CD4-positive, alpha-beta memory T cell (primary cell): ENCODE measurements around the gene BIN2. TPM values are rescaled to one million over a fixed set of nuclear protein-coding genes. Genes with fewer than 3 reads are reported as not detected.

Source experiments
- CTCF ChIA-PET: fragments of 350-600 bp; sonication (Branson Sonifier 250); formaldehyde crosslinking; loops from one replicate; lab custom pipeline; 2021; ENCODE audit warnings: inconsistent platforms; ENCODE audit not compliant: partially characterized antibody; lab: Charles Lee
- POLR2A ChIA-PET: fragments of 350-600 bp; sonication (Branson Sonifier 250); formaldehyde crosslinking; loops from one replicate; lab custom pipeline; 2021; ENCODE audit not compliant: partially characterized antibody; lab: Charles Lee
- DNase-seq, 5 donors: peaks; one replicate each; pipeline versions ENCODE4 v3.0.0 to v3.0.0-alpha.2; 2020 to 2022; ENCODE audit warnings: mixed read lengths in 1 of 5
- H3K27ac ChIP-seq: one replicate; pipeline ENCODE4 v1.7.0; 2013; ENCODE audit warnings: low read depth, low read length
- H3K27me3 ChIP-seq: 2 replicates; pipeline ENCODE4 v1.7.0; 2013; ENCODE audit warnings: mild to moderate bottlenecking, low read length, moderate library complexity; ENCODE audit not compliant: insufficient read depth
- H3K36me3 ChIP-seq: 2 replicates; pipeline ENCODE4 v1.7.0; 2013; ENCODE audit warnings: mild to moderate bottlenecking, low read length, moderate library complexity; ENCODE audit not compliant: insufficient read depth
- H3K4me1 ChIP-seq: 2 replicates; pipeline ENCODE4 v1.7.0; 2013; ENCODE audit warnings: mild to moderate bottlenecking, low read length, moderate library complexity; ENCODE audit not compliant: insufficient read depth
- H3K4me3 ChIP-seq, 2 donors: one replicate each; pipeline ENCODE4 v1.7.0; 2013; ENCODE audit warnings: low read length in 2 of 2, mild to moderate bottlenecking in 1 of 2
- H3K9me3 ChIP-seq, 2 donors: one replicate each; pipeline ENCODE4 v1.7.0; 2013; ENCODE audit warnings: low read length in 2 of 2, control low read depth in 1 of 2; ENCODE audit not compliant: control insufficient read depth in 1 of 2
- H3K27ac Mint-ChIP-seq, 7 donors: one replicate each; pipeline ENCODE4 v1.8.0; 2020 to 2021; ENCODE audit warnings: mixed read lengths in 7 of 7, mild to moderate bottlenecking in 6 of 7, inconsistent platforms in 3 of 7, moderate library complexity in 3 of 7
- H3K27me3 Mint-ChIP-seq, 2 donors: one replicate each; pipeline ENCODE4 v1.8.0; 2020 to 2021; ENCODE audit warnings: mixed read lengths in 2 of 2
- H3K36me3 Mint-ChIP-seq, 2 donors: one replicate each; pipeline ENCODE4 v1.8.0; 2020 to 2021; ENCODE audit warnings: mixed read lengths in 2 of 2, inconsistent platforms in 1 of 2, mild to moderate bottlenecking in 1 of 2
- H3K4me1 Mint-ChIP-seq, 4 donors: one replicate each; pipeline ENCODE4 v1.8.0; 2020 to 2021; ENCODE audit warnings: mixed read lengths in 4 of 4, mild to moderate bottlenecking in 1 of 4
- H3K4me3 Mint-ChIP-seq, 8 donors: one replicate each; pipeline ENCODE4 v1.8.0; 2020 to 2021; ENCODE audit warnings: mixed read lengths in 8 of 8, mild to moderate bottlenecking in 7 of 8, moderate library complexity in 6 of 8, inconsistent platforms in 3 of 8
- H3K9me3 Mint-ChIP-seq, 8 donors: one replicate each; pipeline ENCODE4 v1.8.0; 2020 to 2021; ENCODE audit warnings: mixed read lengths in 8 of 8, mild to moderate bottlenecking in 5 of 8, inconsistent platforms in 3 of 8, moderate library complexity in 1 of 8
- intact Hi-C: fragments of 100-400 bp; cut with micrococcal nuclease; formaldehyde crosslinking; loops from one replicate; pipeline ENCODE4 v1.15.1; 2023
- polyA plus RNA-seq, 2 donors: library from polyadenylated mRNA; unstranded; fragments of 300-500 nt; fragmentation: Illumina TruSeq; gene quantifications; one replicate each; pipeline ENCODE4 v1.2.3, GENCODE V29; 2021
- total RNA-seq, 2 experiments: library from RNA; stranded (reverse); gene quantifications; one replicate each; pipeline ENCODE4 v1.2.3, GENCODE V29; 2021

BIN2 gene
- total and polyA plus RNA-seq, 4 experiments from 2014 or later = 183 to 309 (median 218) TPM

DNA sequence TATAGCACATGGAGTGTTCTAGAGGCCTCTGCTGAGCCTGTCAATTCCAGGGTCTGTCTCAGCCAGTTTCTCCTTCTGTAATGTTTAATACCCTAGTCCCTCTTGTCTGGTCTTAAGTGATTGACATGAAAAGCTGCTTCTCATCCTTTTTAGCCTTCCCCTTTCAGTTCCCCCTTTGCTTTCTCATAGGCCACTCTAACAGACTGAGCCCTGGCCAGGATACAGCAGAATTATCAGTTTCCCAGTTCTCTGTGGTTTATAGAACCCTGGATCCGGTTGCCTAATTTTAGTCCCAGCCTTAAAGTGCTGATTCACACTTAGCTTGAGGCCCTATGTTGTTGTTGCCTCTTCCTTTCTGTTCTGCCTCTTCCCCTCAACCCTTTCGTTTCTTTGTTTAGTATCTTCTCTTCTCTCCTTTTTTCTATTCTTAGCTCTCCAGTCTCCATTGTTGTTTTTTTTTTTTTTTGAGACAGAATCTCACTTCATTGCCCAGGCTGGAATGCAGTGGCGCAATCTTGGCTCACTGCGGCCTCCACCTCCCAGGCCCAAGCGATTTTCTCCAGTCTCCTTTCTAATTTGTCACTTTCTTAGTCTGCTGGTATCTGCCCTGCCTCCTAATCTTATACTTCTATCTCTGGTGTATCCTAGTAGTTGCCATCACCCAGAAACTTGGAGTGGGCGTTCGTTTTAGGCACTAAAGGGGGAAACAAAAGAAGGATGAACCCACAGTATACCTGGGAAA, 2.9 kb upstream of the BIN2 start:
- Mint-ChIP-seq H3K36me3 (peaks cover 16 to 20% of the 10 kb centered on the region in 2 donors), H3K4me1 (peaks cover 52 to 91% (median 72%) of the 10 kb centered on the region in 4 donors), H3K27me3 (no peaks in the 10 kb centered on the region), H3K4me3 (peak overlapping the region in 7 of 8 donors; percentile 40 to 74 (median 64)), H3K9me3 (no peaks in the 10 kb centered on the region), H3K27ac (peak overlapping the region; percentile 77 to 98 (median 94))
- no peak overlapping the region for H3K4me3 ChIP-seq
- DNase-seq = no peak
- no peaks in the 10 kb centered on the region for H3K27me3 ChIP-seq
- no peaks in the 10 kb centered on the region for H3K36me3 ChIP-seq
- no peaks in the 10 kb centered on the region for H3K9me3 ChIP-seq
- peaks cover 66% of the 10 kb centered on the region for H3K4me1 ChIP-seq
- peak overlapping the region; percentile 27 for H3K27ac ChIP-seq
- ChIA-PET CTCF (interaction anchor here (0.9 to 16.9 kb wide), 5 partner anchors 8 to 56 kb away, joined by 3 to 191 read pairs (median 5); partner anchors contain the start of gene SMAGP), POLR2A (interaction anchor here (0.6 to 5.8 kb wide), 10 partner anchors 9 to 277 kb away, joined by 3 to 31 read pairs (median 4); partner anchors contain the start of genes DAZAP2 and SMAGP)
- intact Hi-C loops = loop anchor here (10.0 kb wide), 1 partner anchor 562 kb away; the partner anchor contains the start of gene ATF1

- Mint-ChIP-seq H3K27me3 (no peaks in the 10 kb centered on the region), H3K9me3 (no peaks in the 10 kb centered on the region), H3K4me1 (peaks cover 59 to 98% (median 77%) of the 10 kb centered on the region in 4 donors), H3K4me3 (peak overlapping the region; percentile 62 to 99 (median 83)), H3K36me3 (peaks cover 33% of the 10 kb centered on the region in 2 donors), H3K27ac (peak overlapping the region; percentile 86 to 98 (median 95))
- H3K4me3 ChIP-seq = no peak overlapping the region
- H3K4me1 ChIP-seq = peaks cover 79% of the 10 kb centered on the region
- H3K36me3 ChIP-seq = no peaks in the 10 kb centered on the region
- no peaks in the 10 kb centered on the region for H3K9me3 ChIP-seq
- H3K27ac ChIP-seq = peak overlapping the region; percentile 12
- intact Hi-C loops = loop anchor here (5.0 to 10.0 kb wide), 3 partner anchors 43 to 560 kb away; partner anchors contain the start of genes ATF1 and LETMD1
- no peak for DNase-seq
- POLR2A ChIA-PET = interaction anchor here (0.6 to 3.1 kb wide), 6 partner anchors 8 to 495 kb away, joined by 3 to 34 read pairs (median 6); no protein-coding TSS in a partner anchor
- CTCF ChIA-PET = interaction anchor here (1.0 to 16.9 kb wide), 2 partner anchors 12 to 16 kb away, joined by 3 to 191 read pairs; no protein-coding TSS in a partner anchor
- no peaks in the 10 kb centered on the region for H3K27me3 ChIP-seq
These were observed 979 bp upstream of the BIN2 start for GRCh38 chr12:51324953-51325352.

DNA sequence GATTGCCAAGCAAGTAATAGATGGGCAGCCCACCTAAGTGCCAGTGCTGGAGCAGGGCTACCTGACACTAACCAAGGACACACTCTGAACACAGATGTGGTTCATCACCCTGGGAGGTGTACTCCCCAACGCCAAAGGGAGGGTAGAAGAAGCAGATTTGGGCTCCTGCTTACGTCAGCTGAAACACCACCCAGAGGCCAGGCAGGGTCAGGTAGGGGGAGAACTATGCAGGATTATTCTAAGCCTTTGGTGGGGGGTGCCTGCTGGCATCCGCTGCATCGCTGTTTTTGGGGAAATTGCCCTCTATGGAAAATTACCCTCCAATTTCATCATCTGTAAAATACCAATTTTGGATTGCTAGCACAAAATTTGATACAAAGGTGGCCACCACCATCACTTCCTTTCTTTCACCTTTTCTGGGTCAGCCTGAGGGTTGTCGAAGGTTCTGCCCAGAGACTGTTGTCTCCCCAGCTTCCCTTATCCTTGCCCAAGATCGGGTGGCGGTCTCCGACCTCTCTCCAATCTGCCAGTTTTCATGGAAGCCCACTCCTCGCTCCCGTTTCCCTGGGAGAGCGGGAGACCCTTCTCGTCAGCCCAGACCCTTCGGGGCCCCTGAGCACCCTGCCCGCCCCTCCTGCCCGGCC, 535 bp downstream of the BIN2 start:
- H3K36me3 Mint-ChIP-seq = peaks cover 39 to 40% of the 10 kb centered on the region in 2 donors
- H3K4me3 Mint-ChIP-seq = peak overlapping the region; percentile 82 to 99 (median 96)
- ChIA-PET CTCF (interaction anchor here (0.9 to 16.9 kb wide), 5 partner anchors 15 to 105 kb away, joined by 3 to 191 read pairs (median 4); partner anchors contain the start of gene POU6F1), POLR2A (interaction anchor here (0.6 to 7.3 kb wide), 20 partner anchors 9 to 1298 kb away, joined by 3 to 85 read pairs (median 8); partner anchors contain the start of genes DAZAP2, GALNT6, LETMD1 and POU6F1)
- H3K9me3 Mint-ChIP-seq = no peaks in the 10 kb centered on the region
- H3K4me1 ChIP-seq = peaks cover 79% of the 10 kb centered on the region
- H3K36me3 ChIP-seq = no peaks in the 10 kb centered on the region
- peak overlapping the region; percentile 96 to 99 (median 98) for H3K27ac Mint-ChIP-seq
- peak overlapping the region; percentile 61 to 75 for H3K4me3 ChIP-seq
- intact Hi-C loops = loop anchor here (2.0 to 10.0 kb wide), 4 partner anchors 23 to 559 kb away; partner anchors contain the start of genes ATF1 and LETMD1
- peak; percentile 62 to 86 (median 74) for DNase-seq
- H3K27ac ChIP-seq = peak overlapping the region; percentile 94
- no peaks in the 10 kb centered on the region for H3K27me3 Mint-ChIP-seq
- no peaks in the 10 kb centered on the region for H3K9me3 ChIP-seq
- H3K4me1 Mint-ChIP-seq = peaks cover 60 to 98% (median 78%) of the 10 kb centered on the region in 4 donors
- H3K27me3 ChIP-seq = no peaks in the 10 kb centered on the region

DNA sequence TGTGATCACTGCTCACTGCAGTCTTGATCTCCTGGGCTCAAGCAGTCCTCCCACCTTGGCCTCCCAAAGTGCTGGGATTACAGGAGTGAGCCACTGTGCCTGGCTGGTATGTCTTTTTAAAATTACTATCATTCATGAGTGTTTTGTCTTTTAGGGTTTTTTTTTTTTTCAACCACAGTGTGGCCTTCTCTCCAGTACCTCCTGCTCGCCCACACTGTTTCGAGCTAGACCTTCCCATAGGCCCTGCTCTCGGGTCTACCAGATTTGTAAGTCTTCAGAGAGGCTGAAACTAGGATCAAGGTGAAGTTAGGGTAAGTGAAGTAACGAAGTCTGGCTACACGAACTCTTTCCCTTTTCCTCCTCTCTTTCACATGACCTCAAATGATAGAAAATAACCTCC, 1.5 kb downstream of the BIN2 start:
- no peaks in the 10 kb centered on the region for H3K9me3 Mint-ChIP-seq
- peaks cover 43 to 44% of the 10 kb centered on the region in 2 donors for H3K36me3 Mint-ChIP-seq
- H3K4me3 Mint-ChIP-seq = peak overlapping the region; percentile 82 to 99 (median 96)
- H3K4me1 Mint-ChIP-seq = peaks cover 58 to 96% (median 76%) of the 10 kb centered on the region in 4 donors
- no peaks in the 10 kb centered on the region for H3K27me3 ChIP-seq
- no peaks in the 10 kb centered on the region for H3K36me3 ChIP-seq
- peak overlapping the region; percentile 96 to 99 (median 98) for H3K27ac Mint-ChIP-seq
- ChIA-PET CTCF (interaction anchor here (1.0 to 16.9 kb wide), 5 partner anchors 10 to 53 kb away, joined by 3 to 191 read pairs (median 4); no protein-coding TSS in a partner anchor), POLR2A (interaction anchor here (0.6 to 7.3 kb wide), 14 partner anchors 8 to 1297 kb away, joined by 3 to 85 read pairs (median 11); partner anchors contain the start of genes DAZAP2, LETMD1, POU6F1 and RACGAP1)
- H3K9me3 ChIP-seq = no peaks in the 10 kb centered on the region
- H3K4me1 ChIP-seq = peaks cover 78% of the 10 kb centered on the region
- no peak for DNase-seq
- no peaks in the 10 kb centered on the region for H3K27me3 Mint-ChIP-seq
- H3K4me3 ChIP-seq = peak overlapping the region; percentile 61 to 75
- intact Hi-C loops = loop anchor here (2.0 to 10.0 kb wide), 4 partner anchors 22 to 558 kb away; partner anchors contain the start of genes ATF1 and LETMD1
- peak overlapping the region; percentile 94 for H3K27ac ChIP-seq

GRCh38 chr12:51321882-51322281, 2.1 kb downstream of the BIN2 start:
- Mint-ChIP-seq H3K4me1 (peaks cover 55 to 93% (median 74%) of the 10 kb centered on the region in 4 donors), H3K27me3 (no peaks in the 10 kb centered on the region), H3K36me3 (peaks cover 47 to 48% of the 10 kb centered on the region in 2 donors), H3K27ac (peak overlapping the region; percentile 95 to 98 (median 98)), H3K4me3 (peak overlapping the region; percentile 82 to 99 (median 96)), H3K9me3 (no peaks in the 10 kb centered on the region)
- no peak for DNase-seq
- intact Hi-C loops = loop anchor here (2.0 to 10.0 kb wide), 4 partner anchors 21 to 557 kb away; partner anchors contain the start of genes ATF1 and LETMD1
- H3K36me3 ChIP-seq = no peaks in the 10 kb centered on the region
- POLR2A ChIA-PET = interaction anchor here (0.8 to 7.3 kb wide), 8 partner anchors 8 to 104 kb away, joined by 3 to 86 read pairs (median 22); partner anchors contain the start of genes DAZAP2, POU6F1 and SMAGP
- peak overlapping the region; percentile 94 for H3K27ac ChIP-seq
- CTCF ChIA-PET = interaction anchor here (1.2 to 16.9 kb wide), 5 partner anchors 10 to 51 kb away, joined by 3 to 191 read pairs (median 6); no protein-coding TSS in a partner anchor
- peak overlapping the region; percentile 49 to 61 for H3K4me3 ChIP-seq
- no peaks in the 10 kb centered on the region for H3K27me3 ChIP-seq
- H3K4me1 ChIP-seq = peaks cover 78% of the 10 kb centered on the region
- no peaks in the 10 kb centered on the region for H3K9me3 ChIP-seq

GRCh38 chr12:51320695-51321320, 3.2 kb downstream of the BIN2 start:
- Histone ChIP-seq H3K36me3 (no peaks in the 10 kb centered on the region), H3K4me3 (peak overlapping the region; percentile 61 to 73), H3K4me1 (peaks cover 78% of the 10 kb centered on the region), H3K27ac (peak overlapping the region; percentile 94), H3K9me3 (no peaks in the 10 kb centered on the region), H3K27me3 (no peaks in the 10 kb centered on the region)
- Mint-ChIP-seq H3K9me3 (no peaks in the 10 kb centered on the region), H3K4me1 (peaks cover 53 to 93% (median 72%) of the 10 kb centered on the region in 4 donors), H3K36me3 (peaks cover 53 to 54% of the 10 kb centered on the region in 2 donors), H3K27me3 (no peaks in the 10 kb centered on the region), H3K4me3 (peak overlapping the region; percentile 82 to 99 (median 96)), H3K27ac (peak overlapping the region; percentile 95 to 98 (median 98))
- peak in 1 of 5 donors; percentile 29 for DNase-seq
- ChIA-PET POLR2A (interaction anchor here (0.8 to 7.3 kb wide), 7 partner anchors 9 to 237 kb away, joined by 3 to 86 read pairs (median 27); partner anchors contain the start of genes CSRNP2 and DAZAP2), CTCF (interaction anchor here (1.3 to 16.9 kb wide), 5 partner anchors 14 to 58 kb away, joined by 3 to 191 read pairs (median 6); no protein-coding TSS in a partner anchor)
- intact Hi-C loops = loop anchor here (5.0 to 10.0 kb wide), 3 partner anchors 39 to 556 kb away; partner anchors contain the start of genes ATF1 and LETMD1
